GM18508 (cell line): Measurements from ENCODE around the gene MYF6.

Source experiments
- ATAC-seq: cut with Tn5 transposase; IDR thresholded peaks from one replicate; pipeline ENCODE4 v1.9.1; 2021; ENCODE audit warnings: moderate number of reproducible peaks; ENCODE audit not compliant: insufficient read depth, unreplicated experiment

MYF6 gene

DNA sequence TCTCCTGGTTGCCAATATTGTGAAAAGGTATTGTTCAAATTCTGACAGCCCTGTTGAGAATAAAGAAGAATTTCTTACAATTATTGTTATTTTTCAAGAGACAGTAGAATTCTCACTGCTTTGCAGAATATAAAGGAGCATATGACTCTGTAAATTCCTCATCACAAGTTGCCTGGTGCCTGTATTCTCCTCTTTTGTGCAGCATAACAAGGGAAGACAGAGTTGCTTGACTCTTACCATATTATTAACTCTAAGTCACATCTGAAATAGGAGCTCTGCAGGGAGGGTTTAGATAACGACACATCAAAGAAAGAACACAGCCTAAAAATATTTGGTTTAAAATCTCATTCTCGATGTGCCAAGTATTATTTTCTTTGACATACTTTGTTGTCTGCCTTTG, 40.4 kb downstream of the MYF6 start:
- ATAC-seq = no peak

DNA sequence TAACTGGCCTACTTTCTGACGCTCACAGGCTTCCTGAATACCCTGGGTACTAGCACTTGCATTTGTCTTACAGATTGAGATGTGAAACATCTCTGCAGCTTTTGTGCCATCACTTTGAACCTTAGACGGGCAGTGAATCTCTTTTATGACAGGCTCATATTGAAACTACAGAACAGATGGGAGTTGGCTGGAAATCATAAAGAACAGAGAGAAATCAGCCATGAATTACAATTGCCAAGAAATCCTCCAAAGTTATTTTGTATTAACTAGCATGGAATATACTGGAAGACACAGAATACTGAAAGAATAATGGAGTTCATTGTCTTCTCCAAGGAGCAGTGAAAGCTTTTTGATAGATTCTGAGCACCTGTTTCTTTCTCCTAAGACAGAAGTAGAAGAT, 42.0 kb downstream of the MYF6 start:
- no peak for ATAC-seq

DNA sequence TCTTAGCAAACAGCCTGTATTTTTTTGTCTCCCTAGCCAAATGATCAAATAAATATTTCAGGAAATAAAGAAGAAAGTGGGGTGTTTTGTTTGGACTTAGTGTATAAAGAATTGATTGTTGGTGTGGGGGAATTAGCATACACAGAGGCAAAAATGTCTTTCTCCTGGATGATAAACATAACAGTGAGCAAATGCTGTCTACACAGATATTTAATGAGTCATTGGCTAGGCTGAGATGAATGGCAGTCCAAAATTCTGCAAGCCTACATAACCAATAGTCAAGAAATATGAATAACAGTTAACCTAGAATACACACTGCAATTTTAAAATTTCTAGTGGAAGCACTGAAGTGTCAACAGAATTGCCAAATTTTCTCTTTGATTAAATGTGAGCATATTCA, 45.0 kb downstream of the MYF6 start:
- no peak for ATAC-seq

- ATAC-seq = no peak
Observed at GRCh38 chr12:80754274-80754673, 46.8 kb downstream of the MYF6 start.

- peak; percentile 60 for ATAC-seq
Observed at GRCh38 chr12:80756875-80757274, 49.4 kb downstream of the MYF6 start.
